GM19240 (cell line): ENCODE data around the gene PDGFRB.

ENCODE experiments used
- DNase-seq: peaks from one replicate; pipeline ENCODE4 v3.0.0; 2011; ENCODE audit warnings: low spot score; ENCODE audit not compliant: insufficient read length

The PDGFRB gene

GRCh38 chr5:150182774-150183173 is 27.1 kb upstream of the PDGFRB start:
- no peak for DNase-seq

- DNase-seq: no peak
Measured at GRCh38 chr5:150181766-150182545, 26.3 kb upstream of the PDGFRB start.

- DNase-seq: no peak
Measured at GRCh38 chr5:150181027-150181426, 25.4 kb upstream of the PDGFRB start.

- DNase-seq: no peak
Measured at GRCh38 chr5:150180241-150181026, 24.8 kb upstream of the PDGFRB start.

GRCh38 chr5:150179019-150179620 is 23.5 kb upstream of the PDGFRB start:
- no peak for DNase-seq

GRCh38 chr5:150178262-150178661 is 22.6 kb upstream of the PDGFRB start:
- DNase-seq: no peak

- no peak for DNase-seq
Measured at GRCh38 chr5:150177721-150178120, 22.1 kb upstream of the PDGFRB start.

GRCh38 chr5:150176745-150177477 is 21.3 kb upstream of the PDGFRB start:
- DNase-seq: no peak

DNA sequence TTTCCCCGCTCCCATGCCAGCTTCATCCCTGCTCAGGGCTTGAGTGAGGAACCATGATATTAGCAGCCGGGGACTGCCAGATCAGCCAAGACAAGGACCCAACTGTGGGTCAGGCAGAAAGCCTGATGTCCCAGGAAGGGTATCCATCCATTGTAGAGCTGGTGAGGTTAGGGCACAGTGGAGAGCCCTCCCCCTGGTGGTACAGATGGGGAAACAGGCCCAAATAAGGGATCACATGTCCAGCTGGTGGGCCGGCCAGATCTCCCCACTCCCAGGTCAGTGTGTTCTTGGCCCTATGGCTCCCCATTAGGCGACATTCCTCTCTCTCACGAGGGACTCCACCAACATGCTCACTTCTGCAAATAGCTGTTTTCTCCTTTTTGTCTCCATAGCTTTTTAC is 19.9 kb upstream of the PDGFRB start:
- DNase-seq: no peak

- no peak for DNase-seq
Measured at GRCh38 chr5:150175076-150175475, 19.4 kb upstream of the PDGFRB start.

DNA sequence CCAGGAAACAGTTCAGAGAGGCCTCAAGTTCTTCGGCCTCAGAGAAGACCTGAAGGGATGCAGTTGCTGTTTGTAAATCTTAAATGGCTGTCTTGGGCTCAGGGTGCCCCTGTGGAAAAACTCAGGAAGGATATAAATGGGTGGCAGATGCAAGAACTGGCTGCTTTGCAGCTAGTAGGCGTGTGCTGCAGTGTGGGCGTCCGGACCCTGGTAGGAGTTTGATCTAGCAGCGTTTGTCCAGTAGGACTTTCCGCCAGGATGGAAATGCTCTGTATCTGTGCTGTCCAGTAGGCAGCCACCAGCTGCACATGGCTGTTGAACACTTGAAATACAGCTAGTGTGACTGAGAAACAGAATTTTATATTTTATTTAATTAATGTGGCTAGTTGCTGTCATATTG is 18.6 kb upstream of the PDGFRB start:
- no peak for DNase-seq

DNA sequence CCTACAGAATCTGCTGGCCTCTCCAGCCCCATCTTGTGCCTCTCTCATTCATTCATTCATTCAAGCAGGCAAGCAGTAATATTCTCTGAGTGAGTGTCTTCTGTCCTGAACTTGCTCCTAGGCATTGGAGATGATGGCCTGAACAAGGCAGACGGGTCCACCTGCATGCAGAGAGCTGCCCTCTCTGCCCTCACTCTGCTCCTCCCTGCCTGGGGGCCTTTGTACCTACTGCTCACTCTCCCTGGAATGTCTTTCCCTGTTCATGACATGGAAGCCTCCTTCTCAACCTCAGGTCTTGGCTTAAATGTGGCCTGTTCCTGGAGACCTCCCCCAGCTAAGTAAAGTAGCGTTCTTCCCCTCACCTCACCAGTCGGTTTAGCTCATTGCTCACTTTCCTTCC is 17.5 kb upstream of the PDGFRB start:
- DNase-seq: no peak

- DNase-seq: no peak
Measured at GRCh38 chr5:150172556-150172955, 16.9 kb upstream of the PDGFRB start.

DNA sequence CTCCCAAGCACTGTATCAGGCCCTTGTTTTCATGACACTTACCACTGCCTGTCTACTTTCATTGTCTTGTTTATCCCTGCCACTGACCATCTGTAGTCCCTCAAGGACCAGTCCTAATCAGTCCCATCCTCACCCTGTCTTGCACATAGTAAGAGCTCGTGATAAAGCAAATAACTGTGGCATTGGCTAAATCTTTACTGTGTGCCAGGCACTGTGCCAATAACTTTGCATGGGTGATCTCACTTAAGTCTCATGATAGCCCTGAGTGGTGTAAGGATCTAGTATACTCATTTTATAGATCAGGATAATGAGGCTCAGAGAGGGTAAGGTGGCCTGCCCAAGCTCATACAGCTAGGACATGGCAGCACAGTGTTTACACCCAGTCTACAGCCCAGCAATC is 16.5 kb upstream of the PDGFRB start:
- no peak for DNase-seq

GRCh38 chr5:150168864-150169263 is 13.2 kb upstream of the PDGFRB start:
- DNase-seq: no peak

- no peak for DNase-seq
Measured at GRCh38 chr5:150167908-150168307, 12.3 kb upstream of the PDGFRB start.

DNA sequence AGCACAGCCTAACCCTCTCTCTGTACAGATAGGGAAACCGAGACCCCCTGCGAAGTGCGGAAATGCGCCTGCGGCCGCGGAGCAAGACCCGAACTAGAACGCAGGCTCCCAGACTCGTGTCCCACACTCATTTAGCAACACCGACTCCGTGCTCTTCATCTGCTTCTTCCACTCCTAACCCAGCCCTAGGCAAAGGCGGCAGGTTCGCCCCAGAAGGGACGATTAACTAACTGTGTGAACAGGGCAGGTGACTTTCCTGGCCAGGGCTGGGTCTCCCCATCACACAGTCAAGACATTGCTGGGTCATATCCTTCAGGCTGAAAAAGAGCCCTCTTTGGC is 11.8 kb upstream of the PDGFRB start:
- DNase-seq: no peak

DNA sequence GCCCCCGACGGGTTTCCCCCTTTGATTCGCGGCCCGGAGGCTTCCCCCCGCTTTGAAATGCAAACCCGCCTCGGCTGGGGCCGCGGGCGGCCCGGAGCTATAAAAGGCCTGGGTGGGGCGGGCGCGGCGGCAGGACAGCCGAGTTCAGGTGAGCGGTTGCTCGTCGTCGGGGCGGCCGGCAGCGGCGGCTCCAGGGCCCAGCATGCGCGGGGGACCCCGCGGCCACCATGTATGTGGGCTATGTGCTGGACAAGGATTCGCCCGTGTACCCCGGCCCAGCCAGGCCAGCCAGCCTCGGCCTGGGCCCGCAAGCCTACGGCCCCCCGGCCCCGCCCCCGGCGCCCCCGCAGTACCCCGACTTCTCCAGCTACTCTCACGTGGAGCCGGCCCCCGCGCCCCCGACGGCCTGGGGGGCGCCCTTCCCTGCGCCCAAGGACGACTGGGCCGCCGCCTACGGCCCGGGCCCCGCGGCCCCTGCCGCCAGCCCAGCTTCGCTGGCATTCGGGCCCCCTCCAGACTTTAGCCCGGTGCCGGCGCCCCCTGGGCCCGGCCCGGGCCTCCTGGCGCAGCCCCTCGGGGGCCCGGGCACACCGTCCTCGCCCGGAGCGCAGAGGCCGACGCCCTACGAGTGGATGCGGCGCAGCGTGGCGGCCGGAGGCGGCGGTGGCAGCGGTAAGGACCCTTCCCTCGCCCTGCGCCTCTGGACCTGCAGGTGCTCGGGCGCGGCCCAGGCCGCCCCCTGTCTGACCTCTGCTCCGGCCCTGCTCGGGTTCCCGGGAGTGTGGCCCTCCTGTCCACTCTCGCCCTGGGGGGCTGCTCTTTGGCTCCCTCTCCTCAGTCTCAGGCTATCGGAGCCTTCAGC is 11.2 kb upstream of the PDGFRB start, which contains the start of gene CDX1:
CDX1 (plus strand) TSS at position 129 of the 862 bp plus-strand sequence; CDS start at position 228, 99 bp downstream.
- no peak for DNase-seq

DNA sequence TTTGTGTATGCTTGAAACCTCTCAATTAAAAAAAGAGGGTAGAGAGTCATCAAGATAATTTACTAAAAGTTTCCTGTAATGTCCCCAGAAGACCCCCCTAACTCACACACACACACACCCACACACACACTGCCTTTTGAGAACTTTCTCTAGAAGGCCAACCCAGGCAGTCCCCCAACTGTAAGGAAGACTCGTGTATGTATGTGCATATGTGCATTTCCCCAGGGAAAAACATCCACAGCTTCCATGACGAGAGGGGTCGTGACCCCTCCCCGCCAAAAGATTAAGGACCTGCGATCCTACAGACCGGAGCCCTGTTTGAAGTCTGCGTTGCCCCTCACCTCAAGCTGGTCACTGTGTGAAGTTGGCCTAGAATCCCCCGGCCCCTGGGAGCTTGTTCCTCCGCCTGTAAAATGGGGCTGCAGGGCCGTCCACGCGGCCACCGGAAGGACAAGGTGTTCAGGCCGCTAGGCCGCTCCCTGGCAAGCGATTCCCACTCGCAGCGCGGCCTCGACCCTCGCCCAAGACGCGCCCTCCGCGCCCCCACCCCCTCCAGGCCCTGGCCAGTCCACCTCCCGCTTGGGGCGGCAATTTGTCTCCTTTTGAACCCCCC is 10.5 kb upstream of the PDGFRB start:
- DNase-seq: no peak
